SK-N-SH treated with all-trans-retinoic acid at 6 μM for 48 hours (cell line): ENCODE data around the gene CDC6.

ENCODE experiments used
- ATAC-seq: fragments of 200-7000 bp; cut with Tn5 transposase; 3 replicates; pipeline ENCODE4 v1.9.1; 2020; ENCODE audit warnings: mild to moderate bottlenecking, moderate library complexity
- BACH2 ChIP-seq: fragments of 250-450 bp; sonication (Bioruptor Pico); IDR thresholded peaks from 2 replicates; pipeline ENCODE4 v1.9.0; 2021; ENCODE audit warnings: mild to moderate bottlenecking, borderline replicate concordance
- CREB5 ChIP-seq: fragments of 250-450 bp; sonication (Bioruptor Pico); IDR thresholded peaks from 2 replicates; pipeline ENCODE4 v1.5.1; 2020; ENCODE audit warnings: low read depth, mild to moderate bottlenecking, moderate library complexity
- CSDC2 ChIP-seq: fragments of 250-450 bp; sonication (Bioruptor Pico); IDR thresholded peaks from 2 replicates; pipeline ENCODE4 v1.5.0; 2020; ENCODE audit warnings: mild to moderate bottlenecking, moderate library complexity
- CSRNP3 ChIP-seq: fragments of 250-450 bp; sonication (Bioruptor Pico); IDR thresholded peaks from 2 replicates; pipeline ENCODE4 v1.5.1; 2021; ENCODE audit warnings: mild to moderate bottlenecking, moderate library complexity
- ESRRG ChIP-seq: fragments of 250-450 bp; sonication (Bioruptor Pico); IDR thresholded peaks from 2 replicates; pipeline ENCODE4 v1.6.1; 2021; ENCODE audit warnings: mild to moderate bottlenecking
- GLIS3 ChIP-seq: fragments of 250-450 bp; sonication (Bioruptor Pico); IDR thresholded peaks from 2 replicates; pipeline ENCODE4 v1.5.0; 2020; ENCODE audit warnings: mild to moderate bottlenecking, moderate library complexity
- PATZ1 ChIP-seq: fragments of 250-450 bp; sonication (Bioruptor Pico); IDR thresholded peaks from 2 replicates; pipeline ENCODE4 v1.8.0; 2020; ENCODE audit warnings: mild to moderate bottlenecking, moderate library complexity, borderline replicate concordance
- PPARA ChIP-seq: fragments of 250-450 bp; sonication (Bioruptor Pico); IDR thresholded peaks from 2 replicates; pipeline ENCODE4 v1.5.0; 2020; ENCODE audit warnings: mild to moderate bottlenecking, borderline replicate concordance
- RARB ChIP-seq: fragments of 250-450 bp; sonication (Bioruptor Pico); IDR thresholded peaks from 2 replicates; pipeline ENCODE4 v1.8.0; 2021; ENCODE audit warnings: mild to moderate bottlenecking, moderate library complexity
- TCF4 ChIP-seq: fragments of 250-450 bp; sonication (Bioruptor Pico); IDR thresholded peaks from 2 replicates; pipeline ENCODE4 v1.8.0; 2021; ENCODE audit warnings: mild to moderate bottlenecking, moderate library complexity, borderline replicate concordance
- TOX ChIP-seq: fragments of 250-450 bp; sonication (Bioruptor Pico); IDR thresholded peaks from 2 replicates; pipeline ENCODE4 v1.8.0; 2021; ENCODE audit warnings: mild to moderate bottlenecking, moderate library complexity, borderline replicate concordance
- TSHZ2 ChIP-seq: fragments of 250-450 bp; sonication (Bioruptor Pico); IDR thresholded peaks from 2 replicates; pipeline ENCODE4 v1.5.0; 2020; ENCODE audit warnings: mild to moderate bottlenecking, moderate library complexity
- ZC3H10 ChIP-seq: fragments of 250-450 bp; sonication (Bioruptor Pico); IDR thresholded peaks from 2 replicates; pipeline ENCODE4 v1.5.1; 2021; ENCODE audit warnings: mild to moderate bottlenecking, moderate library complexity
- ZFP3 ChIP-seq: fragments of 250-450 bp; sonication (Bioruptor Pico); IDR thresholded peaks from 2 replicates; pipeline ENCODE4 v1.5.0; 2020; ENCODE audit warnings: mild to moderate bottlenecking, moderate library complexity
- ZFP30 ChIP-seq: fragments of 450-650 bp; formaldehyde crosslinking; IDR thresholded peaks from 2 replicates; pipeline ENCODE4 v1.5.0; 2022; ENCODE audit warnings: mild to moderate bottlenecking, moderate library complexity
- ZNF565 ChIP-seq: fragments of 450-650 bp; formaldehyde crosslinking; conservative IDR thresholded peaks from 2 replicates; pipeline ENCODE4 v1.5.0; 2020; ENCODE audit warnings: low read depth, mild to moderate bottlenecking, moderate library complexity
- ZNF8 ChIP-seq: fragments of 450-650 bp; formaldehyde crosslinking; IDR thresholded peaks from 2 replicates; pipeline ENCODE4 v1.5.0; 2020; ENCODE audit warnings: mild to moderate bottlenecking, moderate library complexity

Gene CDC6

GRCh38 chr17:40330850-40331470 lies 43.3 kb downstream of the CDC6 start:
- no peak; the same call in 2 of the 3 replicates for ATAC-seq
- no peak for TF ChIP-seq BACH2
- no peak for TF ChIP-seq PPARA
- TF ChIP-seq ZFP30 (CRISPR knock-in tag): no peak
- no peak for TF ChIP-seq TSHZ2
- TF ChIP-seq ESRRG (CRISPR knock-in tag): no peak
- TF ChIP-seq TOX (CRISPR knock-in tag): no peak
- TF ChIP-seq ZC3H10 (CRISPR knock-in tag): no peak
- no peak for TF ChIP-seq CSRNP3 (CRISPR knock-in tag)

GRCh38 chr17:40331743-40332641 lies 44.3 kb downstream of the CDC6 start:
- peak; percentile 80 for ATAC-seq
- peak; percentile 23; the same call in 1 of the 2 replicates for TF ChIP-seq CREB5 (CRISPR knock-in tag)
- TF ChIP-seq ZC3H10 (CRISPR knock-in tag): no peak
- 0 out of 2 replicates have a peak, but pooled peaks have one; percentile 5 for TF ChIP-seq ZNF8 (CRISPR knock-in tag)
- 0 out of 2 replicates have a peak, but pooled peaks have one; percentile 55 for TF ChIP-seq GLIS3 (CRISPR knock-in tag)
- no peak for TF ChIP-seq ZFP30 (CRISPR knock-in tag)
- peak; percentile 79; the same call in 1 of the 2 replicates for TF ChIP-seq ZNF565
- 0 out of 2 replicates have a peak, but pooled peaks have one; percentile 10 for TF ChIP-seq CSDC2 (CRISPR knock-in tag)
- TF ChIP-seq ZFP3 (CRISPR knock-in tag): no peak
- peak; percentile 94 for TF ChIP-seq PATZ1 (CRISPR knock-in tag)
- TF ChIP-seq RARB (CRISPR knock-in tag): no peak
- TF ChIP-seq TSHZ2: peak; percentile 89
- TF ChIP-seq TCF4 (CRISPR knock-in tag): peak; percentile 81
- TF ChIP-seq CSRNP3 (CRISPR knock-in tag): no peak
- 0 out of 2 replicates have a peak, but pooled peaks have one; percentile 25 for TF ChIP-seq ESRRG (CRISPR knock-in tag)
